ENCODE data around the gene KL.

KL gene

GRCh38 chr13:33087091-33087490 is 70.9 kb downstream of the KL start:
- no peak for DNase-seq

GRCh38 chr13:33087790-33088189 is 71.6 kb downstream of the KL start:
- DNase-seq: no peak

- no peak for DNase-seq
These were observed 73.1 kb downstream of the KL start for GRCh38 chr13:33089311-33089710.

- DNase-seq: no peak
These were observed 74.7 kb downstream of the KL start for GRCh38 chr13:33090755-33091414.

GRCh38 chr13:33091415-33091774 is 75.2 kb downstream of the KL start:
- no peak for DNase-seq

GRCh38 chr13:33092073-33092987 is 76.1 kb downstream of the KL start:
- no peak for DNase-seq

- no peak for DNase-seq
These were observed 80.8 kb downstream of the KL start for GRCh38 chr13:33096886-33097605.

GRCh38 chr13:33099860-33100259 is 83.6 kb downstream of the KL start:
- DNase-seq: no peak

- DNase-seq: no peak
These were observed 84.7 kb downstream of the KL start for GRCh38 chr13:33100886-33101285.

- DNase-seq: no peak
These were observed 85.6 kb downstream of the KL start for GRCh38 chr13:33101835-33102234.

GRCh38 chr13:33103457-33103856 is 87.2 kb downstream of the KL start:
- no peak for DNase-seq

GRCh38 chr13:33105387-33106005 is 89.3 kb downstream of the KL start:
- DNase-seq: no peak

- DNase-seq: no peak
These were observed 90.6 kb downstream of the KL start for GRCh38 chr13:33106656-33107360.

- DNase-seq: no peak
These were observed 91.1 kb downstream of the KL start for GRCh38 chr13:33107361-33107760.

- no peak for DNase-seq
These were observed 92.4 kb downstream of the KL start for GRCh38 chr13:33108620-33109019.

- DNase-seq: no peak
These were observed 93.1 kb downstream of the KL start for GRCh38 chr13:33109271-33109697.

- DNase-seq: no peak
These were observed 93.6 kb downstream of the KL start for GRCh38 chr13:33109801-33110200.

- no peak for DNase-seq
These were observed 94.1 kb downstream of the KL start for GRCh38 chr13:33110386-33110712.

GRCh38 chr13:33110713-33111413 is 94.6 kb downstream of the KL start:
- no peak for DNase-seq

- DNase-seq: no peak
These were observed 95.3 kb downstream of the KL start for GRCh38 chr13:33111414-33112110.

- DNase-seq: no peak
These were observed 96.5 kb downstream of the KL start for GRCh38 chr13:33112766-33113165.

Data from NCI-H2227 treated with DMSO at 0.1 percent for 48 hours (cell line).